Coronary artery (tissue), 2 donors: ENCODE results near the gene FGD5.

Experiments
- DNase-seq: peaks from one replicate; pipeline ENCODE4 v3.0.0-alpha.2; 2017; ENCODE audit warnings: low spot score
- H3K27ac ChIP-seq, 2 donors: fragments of 200-600 bp; sonication (generic); one replicate each; pipeline ENCODE4 v1.5.1; 2016 to 2019
- H3K4me3 ChIP-seq: fragments of 200-600 bp; sonication (generic); 2 replicates; pipeline ENCODE4 v1.5.1; 2016; ENCODE audit warnings: mild to moderate bottlenecking, moderate library complexity
- CTCF ChIP-seq: fragments of 200-600 bp; sonication (generic); IDR thresholded peaks from one replicate; pipeline ENCODE4 v1.5.1; 2019; ENCODE audit warnings: antibody characterized with exemption

Gene FGD5

GRCh38 chr3:14784087-14784681, 34.6 kb upstream of the FGD5 start:
- no peak overlapping the region for H3K27ac ChIP-seq
- DNase-seq = peak; percentile 65
- TF ChIP-seq CTCF = no peak

DNA sequence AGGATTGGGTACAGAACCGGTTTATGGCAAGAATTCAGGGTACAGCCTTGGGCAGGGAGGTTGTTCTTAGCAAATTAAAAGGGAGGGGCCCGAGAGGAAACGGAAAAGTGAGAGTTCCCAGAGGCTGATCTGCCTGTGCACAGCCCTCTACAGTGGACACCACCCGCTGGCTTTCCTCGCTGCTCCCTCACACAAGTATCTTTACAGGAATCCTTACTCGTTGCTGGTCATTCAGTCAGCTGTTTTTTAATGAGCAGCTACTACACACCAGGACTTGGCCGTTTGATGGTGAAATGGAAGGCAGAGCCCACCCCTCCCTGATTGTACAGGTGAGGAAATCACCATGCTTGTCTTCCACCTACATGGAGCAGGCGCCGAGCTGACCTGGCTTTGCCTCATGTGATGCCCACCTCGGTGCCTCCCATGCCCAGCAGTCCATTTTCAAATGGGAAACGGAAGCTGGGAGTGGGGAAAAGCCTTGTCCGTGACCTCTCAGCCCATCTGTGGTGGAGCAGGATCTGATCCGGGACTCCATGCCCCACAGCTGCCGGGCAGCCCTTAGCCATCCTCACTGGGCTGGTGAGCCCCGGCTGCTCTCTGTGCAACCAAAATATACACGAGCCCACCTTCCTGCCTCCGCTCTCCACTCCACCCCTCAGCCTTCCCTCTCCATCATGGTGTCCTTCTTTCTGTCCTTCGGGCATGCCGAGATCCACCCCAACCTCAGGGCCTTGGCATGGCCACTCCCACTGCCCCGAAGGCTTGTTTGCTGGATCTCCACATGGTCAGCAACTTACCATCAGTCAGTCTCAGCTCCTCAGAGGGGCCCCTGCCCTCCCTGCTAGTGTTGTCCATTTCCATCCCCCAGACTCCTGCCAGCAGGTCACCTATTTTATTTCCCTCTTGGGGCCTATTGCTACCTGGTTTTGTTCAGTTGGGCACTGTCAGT, 33.3 kb upstream of the FGD5 start:
- DNase-seq = peak; percentile 58
- no peak overlapping the region for H3K4me3 ChIP-seq
- TF ChIP-seq CTCF = no peak
- no peak overlapping the region for H3K27ac ChIP-seq

More at GRCh38 chr3:14784087-14784681, 34.6 kb upstream of the FGD5 start:
- no peak overlapping the region for H3K4me3 ChIP-seq

GRCh38 chr3:14786369-14786768, 32.4 kb upstream of the FGD5 start:
- Histone ChIP-seq H3K27ac (no peak overlapping the region), H3K4me3 (no peak overlapping the region)
- no peak for DNase-seq
- no peak for TF ChIP-seq CTCF

- Histone ChIP-seq H3K27ac (no peak overlapping the region), H3K4me3 (no peak overlapping the region)
- DNase-seq = peak; percentile 62
- TF ChIP-seq CTCF = no peak
Observed at GRCh38 chr3:14787630-14788029, 31.1 kb upstream of the FGD5 start.

GRCh38 chr3:14788644-14789043, 30.1 kb upstream of the FGD5 start:
- Histone ChIP-seq H3K27ac (no peak overlapping the region), H3K4me3 (no peak overlapping the region)
- peak; percentile 66 for DNase-seq
- no peak for TF ChIP-seq CTCF

GRCh38 chr3:14789221-14789620, 29.5 kb upstream of the FGD5 start:
- H3K27ac ChIP-seq = no peak overlapping the region
- TF ChIP-seq CTCF = no peak
- H3K4me3 ChIP-seq = no peak overlapping the region
- peak; percentile 11 for DNase-seq
